GM19193 (cell line): Measurements from ENCODE around the gene ZNF541.
A peak's percentile ranks its signal among the peaks of the same experiment; 100 is the strongest.

Experiments
- POLR2A ChIP-seq: IDR thresholded peaks from 4 replicates; pipeline ENCODE4 v1.6.1; 2011; ENCODE audit not compliant: insufficient read depth, insufficient read length; ENCODE audit errors: extremely low read depth

Gene ZNF541

DNA sequence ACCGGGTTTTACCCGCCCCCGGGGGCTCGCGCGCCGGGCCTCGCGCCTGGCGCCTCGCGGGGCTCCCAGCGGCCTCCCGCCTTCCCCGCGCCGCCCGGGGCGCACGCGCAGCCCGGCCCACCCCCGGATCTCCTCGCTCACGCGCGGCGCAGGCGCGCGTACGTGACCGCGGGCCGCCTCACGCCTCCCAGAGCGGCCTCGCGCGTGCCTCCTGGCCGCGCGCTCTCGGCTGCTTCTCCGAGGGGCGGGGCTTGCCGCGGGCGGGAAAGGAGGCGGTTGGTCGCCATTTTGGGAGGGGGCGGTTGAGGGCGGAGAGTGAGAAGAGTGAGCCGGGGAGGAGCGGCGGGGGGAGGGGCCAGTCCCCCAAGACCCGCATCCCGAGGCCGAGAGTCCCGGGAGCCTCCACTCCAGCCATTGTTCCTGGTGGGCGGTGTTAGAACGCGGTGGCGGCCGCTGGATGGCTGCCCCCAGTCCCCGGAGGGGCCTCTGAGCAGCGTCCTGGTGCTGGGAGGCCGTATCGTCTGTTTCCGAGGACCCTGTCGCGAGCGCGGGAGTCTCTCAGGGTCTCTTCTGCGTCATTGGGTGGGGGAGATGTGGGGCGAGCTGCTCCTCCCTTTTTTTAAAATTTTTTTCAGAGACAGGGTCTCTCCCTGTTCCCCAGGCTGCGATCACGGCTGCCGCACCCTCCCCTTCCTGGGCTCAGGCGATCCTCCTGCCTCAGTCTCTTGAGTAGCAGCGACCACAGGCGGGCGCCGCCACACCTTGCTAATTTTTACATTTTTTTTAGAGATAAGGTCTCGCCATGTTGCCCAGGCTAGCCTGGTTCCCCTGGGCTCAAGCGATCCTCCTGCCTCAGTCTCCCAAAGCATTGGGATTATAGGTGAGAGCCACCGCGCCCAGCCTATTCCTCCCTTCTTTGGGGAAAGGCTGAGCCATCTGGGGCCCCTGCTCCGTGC, at the start of gene ZNF541:
ZNF541 (minus strand) TSS at position 78 of the 956 bp plus-strand sequence. CDS start 17,292 bp downstream, outside the sequence.
- no peak for TF ChIP-seq POLR2A

GRCh38 chr19:47619763-47620162, 46.8 kb upstream of the ZNF541 start:
- no peak for TF ChIP-seq POLR2A

DNA sequence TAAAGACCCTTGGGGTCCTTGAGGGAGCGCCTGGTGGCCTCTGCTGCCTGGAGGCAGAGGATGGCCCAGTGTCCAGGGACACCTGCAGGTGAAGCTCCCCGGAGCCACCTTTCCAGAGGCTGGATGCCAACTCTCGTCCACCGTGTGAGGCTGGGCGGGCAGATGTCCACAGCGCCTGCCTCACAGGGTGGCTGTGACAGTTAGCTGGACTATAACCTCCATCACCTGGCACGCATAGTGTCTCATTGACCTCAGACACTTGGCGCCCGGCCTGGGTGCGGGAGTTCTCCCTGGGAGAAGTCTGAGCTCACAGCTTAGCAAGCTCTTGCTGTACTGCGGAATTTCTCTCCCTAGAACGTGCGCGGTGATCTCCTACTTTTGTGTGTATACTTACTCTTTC, 45.8 kb upstream of the ZNF541 start:
- TF ChIP-seq POLR2A, result no peak

DNA sequence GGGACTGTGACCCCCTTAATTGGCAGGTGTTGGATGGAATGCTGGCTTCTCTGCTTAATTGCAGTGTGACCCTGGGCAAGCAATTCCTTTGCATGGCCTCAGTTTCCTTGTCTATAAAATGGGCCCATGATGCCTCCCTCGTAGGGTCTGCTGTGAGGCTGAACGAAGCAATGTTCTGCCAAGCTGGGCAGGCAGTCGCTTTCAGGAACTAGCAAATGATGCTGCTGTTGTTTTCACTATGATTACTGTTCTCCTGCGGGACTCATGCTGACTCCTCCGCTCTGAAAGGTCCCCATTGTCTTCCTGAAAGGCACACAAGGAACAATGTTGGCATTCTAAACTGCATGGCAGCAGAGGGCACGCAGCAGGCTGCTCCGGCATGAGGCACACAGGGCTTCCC, 42.8 kb upstream of the ZNF541 start:
- TF ChIP-seq POLR2A, result no peak

DNA sequence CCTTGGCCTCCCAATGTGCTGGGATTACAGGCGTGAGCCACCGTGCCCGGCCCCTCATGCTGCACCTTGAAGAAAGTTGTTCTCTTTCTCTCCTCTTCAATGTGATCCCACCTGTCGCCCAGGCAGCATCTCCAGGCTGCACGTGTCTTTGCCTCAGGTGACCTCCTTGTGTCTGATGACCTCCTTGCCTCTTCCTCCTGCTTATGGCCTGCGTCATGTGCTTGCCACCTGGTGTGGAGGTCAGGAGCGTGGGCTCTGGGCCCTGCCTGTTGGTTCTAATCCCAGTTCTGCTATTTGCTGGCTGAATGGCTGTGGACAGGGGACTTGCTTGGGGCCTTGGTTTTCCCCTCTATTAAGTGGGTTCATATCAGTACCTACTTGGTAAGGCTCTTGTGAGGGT, 42.3 kb upstream of the ZNF541 start:
- TF ChIP-seq POLR2A, result no peak

- no peak for TF ChIP-seq POLR2A
Observed at GRCh38 chr19:47614559-47614958, 41.6 kb upstream of the ZNF541 start.

DNA sequence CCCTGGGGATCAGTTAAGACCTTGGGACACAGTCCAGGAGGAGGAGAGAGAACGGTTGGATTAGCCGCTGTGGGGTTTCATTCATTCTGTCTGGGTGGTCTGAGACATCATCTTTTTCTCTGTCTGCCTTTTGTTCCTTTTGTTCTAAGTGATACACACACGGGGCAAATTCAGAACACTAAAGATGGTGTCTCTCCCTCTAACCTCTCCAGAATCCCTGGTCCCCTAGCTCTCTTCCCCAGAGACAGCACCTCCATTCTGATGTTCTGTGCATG, 41.0 kb upstream of the ZNF541 start:
- TF ChIP-seq POLR2A, result no peak

DNA sequence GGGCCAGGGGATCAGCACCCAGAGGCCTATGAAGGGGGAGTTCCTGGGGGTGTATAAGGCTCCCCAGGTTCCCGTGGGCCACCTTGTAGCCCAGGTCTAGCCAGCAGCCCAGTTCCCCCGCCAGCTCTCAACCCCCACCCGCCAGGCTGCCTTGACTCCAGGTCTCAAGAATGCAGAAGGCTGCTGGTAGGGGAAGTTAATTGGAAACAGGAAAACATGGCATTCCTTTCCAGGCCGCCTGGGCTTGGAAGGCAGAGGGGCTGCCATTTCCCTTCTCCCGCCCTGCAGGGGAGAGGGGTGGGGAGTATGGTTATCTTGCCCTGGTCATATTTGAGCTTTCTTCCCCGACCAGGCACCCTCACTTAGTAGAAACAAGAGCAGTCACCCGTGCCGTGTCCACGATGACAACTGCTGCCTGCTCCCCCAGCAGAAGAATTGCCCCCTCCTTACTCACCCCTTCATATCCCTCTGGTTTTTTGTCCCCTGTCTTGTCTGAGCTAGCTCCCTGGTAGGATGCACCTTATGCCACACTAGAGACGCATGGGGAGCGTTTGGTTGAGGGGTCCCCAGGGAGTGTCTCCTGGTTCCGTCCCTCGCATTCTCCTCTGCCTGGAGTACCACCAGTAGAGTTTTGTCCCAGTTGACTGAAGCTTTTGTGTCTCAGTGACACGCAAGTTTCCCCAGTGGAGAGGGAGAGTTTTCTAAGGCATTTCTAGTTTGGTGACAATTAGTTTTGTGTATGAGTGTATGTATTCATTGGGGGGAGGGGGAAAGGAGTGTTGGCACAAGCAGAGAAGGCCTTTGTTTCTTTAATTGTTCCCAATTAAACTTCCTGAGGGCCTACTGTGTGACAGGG, 40.4 kb upstream of the ZNF541 start:
- TF ChIP-seq POLR2A, result no peak

DNA sequence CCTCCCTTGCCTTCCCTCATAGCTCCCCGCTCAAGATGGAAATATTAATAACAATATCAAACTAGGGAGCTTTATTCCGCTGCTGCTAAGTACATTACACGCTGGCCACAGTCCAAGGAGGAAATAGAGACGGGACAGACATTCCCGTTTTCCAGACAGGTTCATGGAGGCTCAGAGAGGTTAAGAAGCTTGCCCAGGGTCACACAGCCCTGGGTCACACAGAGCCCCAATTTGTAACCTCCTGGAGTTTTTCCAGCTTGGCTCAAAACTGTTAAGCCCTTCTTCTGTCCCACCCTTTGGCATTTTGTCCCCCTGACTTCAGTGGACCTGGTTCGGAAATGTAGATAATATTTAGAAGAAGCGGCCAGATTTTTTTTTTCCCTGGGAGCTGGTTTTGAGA, 38.0 kb upstream of the ZNF541 start:
- TF ChIP-seq POLR2A, result no peak

DNA sequence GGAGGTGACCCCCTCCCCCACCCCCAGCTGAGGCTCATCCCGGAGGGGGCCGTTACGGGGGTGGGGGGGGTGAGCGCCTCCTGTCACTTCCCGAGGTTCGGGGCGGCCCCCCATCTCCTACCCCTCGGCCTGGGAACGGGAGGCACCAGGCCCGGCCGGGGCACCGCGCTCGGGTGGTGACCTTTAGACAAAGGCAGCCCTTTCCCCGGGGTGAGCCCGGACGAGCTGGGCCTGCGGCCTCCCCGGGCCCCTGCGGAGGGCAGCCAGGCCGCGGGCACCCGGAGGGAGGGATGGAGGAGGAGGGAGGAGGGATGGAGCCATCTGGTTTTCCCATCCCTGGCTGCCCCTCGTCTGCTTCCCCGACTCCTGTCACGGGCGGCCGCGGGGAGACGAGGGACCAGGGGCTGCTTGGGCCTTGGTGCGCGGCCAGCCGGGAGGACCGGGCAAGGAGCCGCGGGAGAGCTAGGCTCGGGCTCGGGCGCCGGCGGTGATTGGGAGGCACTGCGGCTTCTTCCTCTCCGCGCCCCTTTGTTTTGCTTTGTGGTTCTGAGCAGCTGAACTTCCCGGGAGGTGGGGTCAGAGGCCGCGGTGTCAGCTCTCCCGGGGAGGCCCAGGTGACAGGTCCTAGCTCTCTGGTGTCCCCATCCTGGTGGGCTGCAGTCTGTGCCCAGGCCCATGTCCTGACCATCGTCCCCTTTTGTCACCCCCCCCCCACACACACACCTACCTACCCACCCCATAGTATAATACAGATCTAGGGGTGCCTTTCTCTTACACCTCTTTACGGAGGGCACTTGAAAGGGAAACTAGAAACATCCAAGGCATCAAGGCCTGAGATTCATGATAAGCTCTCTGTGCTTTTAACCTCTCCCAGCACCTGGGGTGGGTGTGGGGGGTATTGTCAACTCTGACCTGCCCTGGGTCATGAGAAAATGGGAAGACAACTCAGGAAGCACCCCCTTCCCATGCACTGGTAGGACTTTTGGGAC, 37.3 kb upstream of the ZNF541 start:
- peak; percentile 27 for TF ChIP-seq POLR2A

- TF ChIP-seq POLR2A, result peak; percentile 6
Observed at GRCh38 chr19:47608969-47609905, 36.3 kb upstream of the ZNF541 start, which contains the start of gene BICRA. Gene BICRA, plus strand, starts transcription at chr19:47609134. Its CDS starts 64,441 bp downstream, at chr19:47673575.

DNA sequence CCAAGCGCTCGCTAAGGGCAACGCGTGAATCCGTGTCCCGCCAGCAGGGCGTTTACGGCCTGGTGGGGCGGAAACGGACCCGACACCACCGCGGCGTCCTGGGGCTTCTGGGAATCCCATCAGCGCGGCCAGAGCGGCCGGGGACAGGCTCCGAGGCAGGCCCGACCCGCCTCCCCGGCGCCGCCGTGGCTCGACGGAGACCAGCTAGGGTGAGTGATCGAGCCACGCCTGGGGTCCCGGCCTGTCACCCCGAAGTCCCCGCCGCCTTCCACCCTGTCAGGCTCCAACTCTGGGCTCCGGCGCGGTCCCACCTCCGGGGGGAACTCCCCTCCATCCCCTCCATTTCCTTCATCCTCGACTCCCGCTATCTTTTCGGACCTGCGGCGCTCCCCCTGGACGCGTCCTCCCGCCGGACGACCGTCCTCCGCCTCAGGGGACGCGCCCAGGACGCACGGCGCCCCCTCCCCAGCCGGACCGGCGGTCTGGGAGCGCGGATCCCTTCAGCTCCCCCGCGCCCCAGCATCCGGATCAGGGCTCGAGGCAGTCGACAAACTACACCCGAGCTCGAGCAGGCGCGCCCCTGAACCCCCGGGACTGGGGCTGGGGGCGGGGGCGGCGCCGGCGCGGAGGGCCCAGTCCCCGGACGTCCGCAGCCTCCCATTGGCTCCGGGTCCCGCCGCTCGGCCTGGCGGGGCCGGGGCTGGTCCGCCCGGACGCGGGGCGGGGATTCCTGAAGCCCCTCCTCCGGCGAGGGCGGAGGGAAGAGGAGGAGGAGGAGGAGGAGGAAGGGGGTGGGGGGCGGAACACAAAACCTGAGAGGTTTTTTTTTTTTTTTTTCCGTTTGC, 35.3 kb upstream of the ZNF541 start:
- peak; percentile 79 for TF ChIP-seq POLR2A
